Measurements from ENCODE around the gene TLR9.

TLR9 gene

GRCh38 chr3:52196977-52197376 lies 28.5 kb downstream of the TLR9 start:
- WGBS (ENCODE audit: insufficient coverage): 100% methylated on average over 3 of the region's 3 CpGs

GRCh38 chr3:52195823-52196331 lies 29.6 kb downstream of the TLR9 start:
- peaks cover 0 to 8% (median under 1%) of the 10 kb centered on the region in 4 experiments for H3K36me3 ChIP-seq (ENCODE audit: control insufficient read depth in 4 of 4, insufficient read depth in 4 of 4, low read length in 3 of 4)
- no peaks in the 10 kb centered on the region for H3K9me3 ChIP-seq (ENCODE audit: control extremely low read depth in 1 of 5, control insufficient read depth in 4 of 5, insufficient read depth in 2 of 5, low read depth in 1 of 5, low read length in 4 of 5)
- WGBS (ENCODE audit: insufficient coverage): 100% methylated on average over 6 of the region's 10 CpGs
- H3K4me3 ChIP-seq (ENCODE audit: control insufficient read depth in 1 of 7, extremely low read depth in 1 of 7, insufficient read depth in 4 of 7, low read depth in 2 of 7, low read length in 6 of 7): no peak overlapping the region
- ChIA-PET POLR2A (no interaction called here), CTCF (interaction anchor here (1.5 to 2.5 kb wide), 4 partner anchors 9 to 25 kb away, joined by 3 to 10 read pairs (median 7); no protein-coding TSS in a partner anchor)
- DNase-seq: no peak
- no peak overlapping the region for H3K27ac ChIP-seq (ENCODE audit: insufficient read depth in 1 of 2, low read depth in 1 of 2, low read length in 2 of 2, poor library complexity in 1 of 2, severe bottlenecking in 2 of 2)
- peaks cover 0 to 35% (median 23%) of the 10 kb centered on the region in 4 experiments for H3K4me1 ChIP-seq (ENCODE audit: control extremely low read depth in 1 of 4, control insufficient read depth in 4 of 4, insufficient read depth in 4 of 4, low read length in 3 of 4)
- no peaks in the 10 kb centered on the region for H3K27me3 ChIP-seq (replicated peaks in 2 of 5; ENCODE audit: control insufficient read depth in 4 of 5, insufficient read depth in 5 of 5, low read length in 4 of 5)

More at GRCh38 chr3:52196977-52197376, 28.5 kb downstream of the TLR9 start:
- ChIA-PET CTCF (interaction anchor here (1.1 to 2.5 kb wide), 6 partner anchors 8 to 24 kb away, joined by 3 to 10 read pairs (median 7); no protein-coding TSS in a partner anchor), POLR2A (no interaction called here)
- Histone ChIP-seq H3K27ac (ENCODE audit: insufficient read depth in 1 of 2, low read depth in 1 of 2, low read length in 2 of 2, poor library complexity in 1 of 2, severe bottlenecking in 2 of 2) (peak overlapping the region in 1 of 2 experiments; percentile 86), H3K9me3 (ENCODE audit: control extremely low read depth in 1 of 5, control insufficient read depth in 4 of 5, insufficient read depth in 2 of 5, low read depth in 1 of 5, low read length in 4 of 5) (no peaks in the 10 kb centered on the region), H3K4me1 (ENCODE audit: control extremely low read depth in 1 of 4, control insufficient read depth in 4 of 4, insufficient read depth in 4 of 4, low read length in 3 of 4) (peaks cover 0 to 44% (median 21%) of the 10 kb centered on the region in 4 experiments), H3K27me3 (replicated peaks in 2 of 5; ENCODE audit: control insufficient read depth in 4 of 5, insufficient read depth in 5 of 5, low read length in 4 of 5) (no peaks in the 10 kb centered on the region), H3K4me3 (ENCODE audit: control insufficient read depth in 1 of 7, extremely low read depth in 1 of 7, insufficient read depth in 4 of 7, low read depth in 2 of 7, low read length in 6 of 7) (no peak overlapping the region), H3K36me3 (ENCODE audit: control insufficient read depth in 4 of 4, insufficient read depth in 4 of 4, low read length in 3 of 4) (peaks cover 0 to 13% (median 3%) of the 10 kb centered on the region in 4 experiments)
- DNase-seq: no peak

GRCh38 chr3:52195291-52195597 lies 30.2 kb downstream of the TLR9 start:
- no peak overlapping the region for H3K4me3 ChIP-seq (ENCODE audit: control insufficient read depth in 1 of 7, extremely low read depth in 1 of 7, insufficient read depth in 4 of 7, low read depth in 2 of 7, low read length in 6 of 7)
- H3K27me3 ChIP-seq (replicated peaks in 2 of 5; ENCODE audit: control insufficient read depth in 4 of 5, insufficient read depth in 5 of 5, low read length in 4 of 5): no peaks in the 10 kb centered on the region
- no peak for DNase-seq
- no peak overlapping the region for H3K27ac ChIP-seq (ENCODE audit: insufficient read depth in 1 of 2, low read depth in 1 of 2, low read length in 2 of 2, poor library complexity in 1 of 2, severe bottlenecking in 2 of 2)
- POLR2A ChIA-PET: no interaction called here
- WGBS (ENCODE audit: insufficient coverage): no CpG with 5 or more reads among the region's 3 CpGs
- peaks cover 0 to 41% (median 29%) of the 10 kb centered on the region in 4 experiments for H3K4me1 ChIP-seq (ENCODE audit: control extremely low read depth in 1 of 4, control insufficient read depth in 4 of 4, insufficient read depth in 4 of 4, low read length in 3 of 4)
- H3K9me3 ChIP-seq (ENCODE audit: control extremely low read depth in 1 of 5, control insufficient read depth in 4 of 5, insufficient read depth in 2 of 5, low read depth in 1 of 5, low read length in 4 of 5): no peaks in the 10 kb centered on the region
- CTCF ChIA-PET: interaction anchor here (2.1 to 2.5 kb wide), 2 partner anchors 9 to 26 kb away, joined by 7 to 10 read pairs; no protein-coding TSS in a partner anchor
- H3K36me3 ChIP-seq (ENCODE audit: control insufficient read depth in 4 of 4, insufficient read depth in 4 of 4, low read length in 3 of 4): peaks cover 0 to 5% (median under 1%) of the 10 kb centered on the region in 4 experiments

- Histone ChIP-seq H3K36me3 (ENCODE audit: control insufficient read depth in 4 of 4, insufficient read depth in 4 of 4, low read length in 3 of 4) (peaks cover 0 to 5% (median under 1%) of the 10 kb centered on the region in 4 experiments), H3K9me3 (ENCODE audit: control extremely low read depth in 1 of 5, control insufficient read depth in 4 of 5, insufficient read depth in 2 of 5, low read depth in 1 of 5, low read length in 4 of 5) (no peaks in the 10 kb centered on the region), H3K4me1 (ENCODE audit: control extremely low read depth in 1 of 4, control insufficient read depth in 4 of 4, insufficient read depth in 4 of 4, low read length in 3 of 4) (peaks cover 0 to 46% (median 34%) of the 10 kb centered on the region in 4 experiments), H3K27ac (ENCODE audit: insufficient read depth in 1 of 2, low read depth in 1 of 2, low read length in 2 of 2, poor library complexity in 1 of 2, severe bottlenecking in 2 of 2) (no peak overlapping the region), H3K4me3 (ENCODE audit: control insufficient read depth in 1 of 7, extremely low read depth in 1 of 7, insufficient read depth in 4 of 7, low read depth in 2 of 7, low read length in 6 of 7) (no peak overlapping the region), H3K27me3 (replicated peaks in 2 of 5; ENCODE audit: control insufficient read depth in 4 of 5, insufficient read depth in 5 of 5, low read length in 4 of 5) (no peaks in the 10 kb centered on the region)
- 85% methylated on average over 4 of the region's 14 CpGs for WGBS (ENCODE audit: insufficient coverage)
- ChIA-PET POLR2A (no interaction called here), CTCF (interaction anchor here (1.1 to 2.5 kb wide), 2 partner anchors 11 to 26 kb away, joined by 4 to 7 read pairs; no protein-coding TSS in a partner anchor)
- no peak for DNase-seq
Observed at GRCh38 chr3:52194485-52195290, 30.8 kb downstream of the TLR9 start.

GRCh38 chr3:52193065-52193464 lies 32.4 kb downstream of the TLR9 start:
- Histone ChIP-seq H3K27me3 (replicated peaks in 2 of 5; ENCODE audit: control insufficient read depth in 4 of 5, insufficient read depth in 5 of 5, low read length in 4 of 5) (no peaks in the 10 kb centered on the region), H3K36me3 (ENCODE audit: control insufficient read depth in 4 of 4, insufficient read depth in 4 of 4, low read length in 3 of 4) (no peaks in the 10 kb centered on the region), H3K9me3 (ENCODE audit: control extremely low read depth in 1 of 5, control insufficient read depth in 4 of 5, insufficient read depth in 2 of 5, low read depth in 1 of 5, low read length in 4 of 5) (no peaks in the 10 kb centered on the region), H3K4me3 (ENCODE audit: control insufficient read depth in 1 of 7, extremely low read depth in 1 of 7, insufficient read depth in 4 of 7, low read depth in 2 of 7, low read length in 6 of 7) (no peak overlapping the region), H3K27ac (ENCODE audit: insufficient read depth in 1 of 2, low read depth in 1 of 2, low read length in 2 of 2, poor library complexity in 1 of 2, severe bottlenecking in 2 of 2) (no peak overlapping the region), H3K4me1 (ENCODE audit: control extremely low read depth in 1 of 4, control insufficient read depth in 4 of 4, insufficient read depth in 4 of 4, low read length in 3 of 4) (peaks cover 11 to 51% (median 39%) of the 10 kb centered on the region in 4 experiments)
- no peak for DNase-seq
- 100% methylated on average over 16 of the region's 18 CpGs for WGBS (ENCODE audit: insufficient coverage)
- POLR2A ChIA-PET: no interaction called here
- CTCF ChIA-PET: interaction anchor here (0.8 to 1.2 kb wide), 2 partner anchors 9 to 48 kb away, joined by 3 read pairs; no protein-coding TSS in a partner anchor

GRCh38 chr3:52191663-52192062 lies 33.8 kb downstream of the TLR9 start:
- no peak overlapping the region for H3K27ac ChIP-seq (ENCODE audit: insufficient read depth in 1 of 2, low read depth in 1 of 2, low read length in 2 of 2, poor library complexity in 1 of 2, severe bottlenecking in 2 of 2)
- ChIA-PET POLR2A (no interaction called here), CTCF (interaction anchor here (1.3 to 1.6 kb wide), 2 partner anchors 11 to 28 kb away, joined by 3 to 4 read pairs; no protein-coding TSS in a partner anchor)
- H3K36me3 ChIP-seq (ENCODE audit: control insufficient read depth in 4 of 4, insufficient read depth in 4 of 4, low read length in 3 of 4): no peaks in the 10 kb centered on the region
- H3K27me3 ChIP-seq (replicated peaks in 2 of 5; ENCODE audit: control insufficient read depth in 4 of 5, insufficient read depth in 5 of 5, low read length in 4 of 5): no peaks in the 10 kb centered on the region
- DNase-seq: no peak
- WGBS (ENCODE audit: insufficient coverage): 100% methylated on average over 4 of the region's 4 CpGs
- H3K4me3 ChIP-seq (ENCODE audit: control insufficient read depth in 1 of 7, extremely low read depth in 1 of 7, insufficient read depth in 4 of 7, low read depth in 2 of 7, low read length in 6 of 7): no peak overlapping the region
- no peaks in the 10 kb centered on the region for H3K9me3 ChIP-seq (ENCODE audit: control extremely low read depth in 1 of 5, control insufficient read depth in 4 of 5, insufficient read depth in 2 of 5, low read depth in 1 of 5, low read length in 4 of 5)
- H3K4me1 ChIP-seq (ENCODE audit: control extremely low read depth in 1 of 4, control insufficient read depth in 4 of 4, insufficient read depth in 4 of 4, low read length in 3 of 4): peaks cover 11 to 41% (median 29%) of the 10 kb centered on the region in 4 experiments

Measured in common myeloid progenitor, CD34-positive (primary cell).